GM11168 (cell line): ENCODE data around the gene MRC1.

ENCODE experiments used
- in situ Hi-C: fragments of 300-500 bp; cut with MboI; formaldehyde crosslinking; loops from one replicate; pipeline ENCODE4 v1.12.0; 2022; ENCODE audit warnings: low sequenced_read_pairs; ENCODE audit not compliant: unreplicated experiment

Gene MRC1

DNA sequence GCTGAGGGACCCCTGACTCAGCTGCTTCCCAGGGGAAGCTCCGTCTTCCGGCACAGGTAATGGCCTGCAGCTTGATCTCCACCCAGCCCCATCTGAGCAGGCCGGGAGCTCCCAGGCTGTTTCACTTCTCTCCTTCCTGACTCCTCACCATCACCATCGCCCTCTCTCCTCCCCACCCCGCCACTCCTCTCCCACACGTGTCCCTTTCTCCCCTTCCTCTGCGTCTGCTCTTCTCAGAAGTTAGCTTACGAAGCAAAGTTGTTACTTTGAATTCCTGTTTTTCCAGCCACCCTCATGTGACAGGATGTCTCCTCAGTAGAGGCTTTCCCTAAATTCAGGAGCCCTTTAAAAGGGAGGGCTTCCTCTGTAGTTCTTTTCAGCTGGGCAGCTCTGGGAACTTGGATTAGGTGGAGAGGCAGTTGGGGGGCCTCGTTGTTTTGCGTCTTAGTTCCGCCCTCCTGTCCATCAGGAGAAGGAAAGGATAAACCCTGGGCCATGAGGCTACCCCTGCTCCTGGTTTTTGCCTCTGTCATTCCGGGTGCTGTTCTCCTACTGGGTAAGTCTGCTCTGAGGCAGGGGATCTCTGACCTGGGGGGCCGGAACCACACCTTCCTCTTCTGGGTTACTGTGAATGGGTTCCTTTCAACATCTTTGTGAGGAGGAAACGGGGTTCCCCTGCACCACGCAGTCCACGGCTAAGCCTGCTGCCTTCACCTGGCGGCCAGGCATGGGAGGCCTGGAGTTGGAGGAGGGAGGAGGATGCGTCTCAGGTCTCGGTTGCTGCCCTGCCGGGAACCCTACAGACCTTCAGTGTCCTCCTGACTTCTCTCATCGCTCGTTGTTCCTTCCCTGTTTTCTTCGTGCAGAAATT is at the start of gene MRC1:
Gene MRC1 (plus strand): TSS at position 378 of the 871 bp plus-strand sequence. CDS start 118 bp downstream, at position 496.
- in situ Hi-C loops, result no loop called here

- in situ Hi-C loops, result no loop called here
Observed at GRCh38 chr10:17764142-17764541, 45.0 kb upstream of the MRC1 start.

- in situ Hi-C loops, result no loop called here
Observed at GRCh38 chr10:17765602-17766001, 43.5 kb upstream of the MRC1 start.

GRCh38 chr10:17766731-17767130 is 42.4 kb upstream of the MRC1 start:
- in situ Hi-C loops, result no loop called here

- in situ Hi-C loops, result no loop called here
Observed at GRCh38 chr10:17768496-17768895, 40.7 kb upstream of the MRC1 start.

DNA sequence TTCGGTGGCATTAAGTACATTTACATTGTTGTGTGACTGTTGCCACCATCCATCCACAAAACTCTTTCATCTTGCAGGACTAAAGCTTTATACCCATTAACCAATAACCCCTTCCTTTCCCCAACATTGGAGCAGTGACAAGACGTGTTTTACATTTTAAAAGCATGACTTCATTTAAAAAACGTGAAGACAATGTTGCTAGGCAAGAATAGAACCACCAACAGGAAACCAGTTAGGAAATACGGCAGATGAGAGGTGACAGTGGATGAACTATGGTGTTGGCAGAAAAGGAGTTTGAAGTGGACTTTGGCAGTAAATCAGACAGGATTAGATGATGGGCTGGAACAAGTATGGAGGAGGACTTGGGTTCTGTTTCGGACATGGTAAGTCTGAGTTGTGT is 40.2 kb upstream of the MRC1 start:
- in situ Hi-C loops, result no loop called here

GRCh38 chr10:17771017-17771416 is 38.1 kb upstream of the MRC1 start:
- in situ Hi-C loops, result no loop called here

GRCh38 chr10:17779784-17780183 is 29.4 kb upstream of the MRC1 start:
- in situ Hi-C loops, result no loop called here

GRCh38 chr10:17780727-17781126 is 28.4 kb upstream of the MRC1 start:
- in situ Hi-C loops, result no loop called here

DNA sequence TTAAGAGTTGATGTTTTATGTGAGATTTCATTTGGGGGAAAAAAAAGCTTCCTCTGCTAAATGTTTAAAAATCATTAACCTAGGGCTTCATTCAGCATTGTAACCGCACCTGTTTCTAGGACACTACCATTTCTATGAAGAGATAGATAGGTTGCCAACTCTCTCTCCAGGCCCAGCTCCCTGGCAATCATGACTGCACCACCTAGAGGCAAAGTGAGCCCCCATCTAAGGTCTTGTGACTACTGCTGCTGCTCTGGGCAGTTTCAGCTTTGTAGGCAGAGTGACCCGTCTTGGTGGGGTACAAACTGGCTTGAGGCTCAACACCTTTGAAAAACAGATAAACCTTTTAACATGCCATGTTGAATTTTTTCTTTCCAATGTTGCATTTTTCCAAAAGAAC is 27.3 kb upstream of the MRC1 start:
- in situ Hi-C loops, result no loop called here

- in situ Hi-C loops, result no loop called here
Observed at GRCh38 chr10:17782921-17783665, 26.1 kb upstream of the MRC1 start.

GRCh38 chr10:17783751-17784150 is 25.4 kb upstream of the MRC1 start:
- in situ Hi-C loops, result no loop called here

DNA sequence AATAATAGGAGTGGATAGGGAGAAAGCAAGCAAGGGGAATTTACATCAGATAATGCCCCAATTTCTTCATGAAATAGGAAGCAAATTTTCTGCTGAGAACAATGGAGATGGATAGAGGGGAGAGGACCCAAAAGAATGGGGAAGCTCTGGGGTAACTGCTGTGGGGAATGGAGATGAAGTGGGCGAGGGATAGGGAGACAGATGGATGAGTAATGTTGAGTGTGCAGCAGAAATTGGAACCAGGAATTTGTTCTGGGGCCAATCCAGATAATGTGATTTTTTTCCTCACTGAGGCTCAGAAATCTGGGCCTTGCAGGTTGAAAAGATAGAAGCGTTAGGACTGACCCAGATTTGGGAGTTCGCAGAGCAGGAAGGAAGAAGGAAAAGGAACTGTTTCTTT is 24.5 kb upstream of the MRC1 start:
- in situ Hi-C loops, result no loop called here

- in situ Hi-C loops, result no loop called here
Observed at GRCh38 chr10:17785276-17785930, 23.7 kb upstream of the MRC1 start.

DNA sequence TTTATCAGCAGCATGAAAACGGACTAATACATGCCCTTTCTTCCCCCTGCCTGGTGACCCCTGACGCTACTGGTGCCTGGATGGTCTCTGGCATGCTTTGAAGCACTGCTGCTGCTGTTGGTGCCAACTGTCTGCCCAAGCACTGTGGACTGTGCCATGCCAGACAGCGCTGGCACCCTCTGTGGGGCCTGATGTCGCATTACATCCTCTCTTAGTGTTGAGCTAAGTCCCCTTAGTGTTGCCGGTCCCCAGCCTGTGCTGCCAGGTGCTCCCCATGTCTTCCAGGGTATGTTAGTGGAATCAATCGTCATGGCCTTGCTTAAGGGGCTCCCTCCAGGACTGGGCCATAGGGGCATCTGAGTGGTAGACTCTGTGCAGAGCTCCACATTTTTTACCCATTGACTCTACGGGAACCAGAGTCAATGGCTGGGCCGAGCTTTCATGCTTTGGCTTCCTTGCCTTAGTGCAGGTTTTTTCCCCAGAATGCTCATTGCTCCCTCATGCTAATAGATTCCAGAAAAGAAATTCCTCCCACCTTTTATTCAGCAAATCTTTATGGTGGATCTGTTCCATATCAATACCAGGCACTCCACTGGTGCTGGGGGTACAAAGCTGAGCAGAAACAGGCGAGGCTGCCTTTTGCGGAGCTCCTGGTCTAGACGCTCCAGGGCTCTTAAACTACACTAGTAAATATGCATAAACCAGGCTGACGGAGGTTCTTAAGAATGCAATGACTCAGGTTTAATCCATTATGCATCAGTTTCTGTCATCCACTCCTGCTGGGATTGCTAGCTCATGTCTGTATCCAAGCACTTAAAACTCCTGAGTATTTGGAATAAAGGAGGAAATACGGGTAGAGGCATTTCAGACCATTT is 21.8 kb upstream of the MRC1 start:
- in situ Hi-C loops, result no loop called here

- in situ Hi-C loops, result no loop called here
Observed at GRCh38 chr10:17788646-17789045, 20.5 kb upstream of the MRC1 start.

- in situ Hi-C loops, result no loop called here
Observed at GRCh38 chr10:17789396-17789795, 19.8 kb upstream of the MRC1 start.

- in situ Hi-C loops, result no loop called here
Observed at GRCh38 chr10:17790651-17791050, 18.5 kb upstream of the MRC1 start.

GRCh38 chr10:17792991-17793390 is 16.2 kb upstream of the MRC1 start:
- in situ Hi-C loops, result no loop called here
